GM18499 (cell line): ENCODE results near the gene RAPGEF6.
"Not testable (repeated sequence)": the region's sequence is repeated elsewhere in the genome, so short reads cannot be mapped to it uniquely, and the experiment has no call there.

Experiments used
- ATAC-seq: cut with Tn5 transposase; IDR thresholded peaks from one replicate; pipeline ENCODE4 v1.9.1; 2021; ENCODE audit warnings: moderate number of reproducible peaks; ENCODE audit not compliant: insufficient read depth, unreplicated experiment

The RAPGEF6 gene

GRCh38 chr5:131634996-131635683, at the start of gene RAPGEF6:
Gene RAPGEF6, minus strand, starts transcription at chr5:131635229. Its CDS starts 199 bp downstream, at chr5:131635030.
- ATAC-seq = peak; percentile 76

GRCh38 chr5:131684595-131684994, 49.6 kb upstream of the RAPGEF6 start:
- no peak for ATAC-seq

GRCh38 chr5:131684051-131684450, 49.0 kb upstream of the RAPGEF6 start:
- no peak for ATAC-seq

- ATAC-seq = no peak
These were observed 47.8 kb upstream of the RAPGEF6 start for GRCh38 chr5:131682826-131683225.

GRCh38 chr5:131682175-131682574, 47.1 kb upstream of the RAPGEF6 start:
- no peak for ATAC-seq

GRCh38 chr5:131679911-131680310, 44.9 kb upstream of the RAPGEF6 start:
- no peak for ATAC-seq

- ATAC-seq = not testable (repeated sequence)
These were observed 43.2 kb upstream of the RAPGEF6 start for GRCh38 chr5:131678273-131678672.

- ATAC-seq = no peak
These were observed 42.1 kb upstream of the RAPGEF6 start for GRCh38 chr5:131677115-131677514.

- ATAC-seq = peak; percentile 30
These were observed 37.7 kb upstream of the RAPGEF6 start for GRCh38 chr5:131672776-131673175.

- ATAC-seq = no peak
These were observed 37.1 kb upstream of the RAPGEF6 start for GRCh38 chr5:131671994-131672655.

GRCh38 chr5:131671409-131671808, 36.4 kb upstream of the RAPGEF6 start:
- no peak for ATAC-seq

- ATAC-seq = peak; percentile 78
These were observed 29.9 kb upstream of the RAPGEF6 start for GRCh38 chr5:131664929-131665328.

- no peak for ATAC-seq
These were observed 26.9 kb upstream of the RAPGEF6 start for GRCh38 chr5:131661933-131662332.

- ATAC-seq = no peak
These were observed 24.8 kb upstream of the RAPGEF6 start for GRCh38 chr5:131659841-131660240.

- ATAC-seq = no peak
These were observed 24.3 kb upstream of the RAPGEF6 start for GRCh38 chr5:131659290-131659689.

GRCh38 chr5:131654776-131655175, 19.7 kb upstream of the RAPGEF6 start:
- ATAC-seq = no peak

GRCh38 chr5:131654309-131654708, 19.3 kb upstream of the RAPGEF6 start:
- ATAC-seq = no peak

GRCh38 chr5:131649161-131649560, 14.1 kb upstream of the RAPGEF6 start:
- no peak for ATAC-seq

- peak; percentile 61 for ATAC-seq
These were observed 12.2 kb upstream of the RAPGEF6 start for GRCh38 chr5:131647048-131647769.

- ATAC-seq = no peak
These were observed 9.8 kb upstream of the RAPGEF6 start for GRCh38 chr5:131644822-131645221.

GRCh38 chr5:131644370-131644769, 9.3 kb upstream of the RAPGEF6 start:
- no peak for ATAC-seq
